Progenitor cell of endocrine pancreas (in vitro differentiated cells): ENCODE measurements around the gene GTPBP3. TPM values are rescaled to one million over a fixed set of nuclear protein-coding genes. Genes with fewer than 3 reads are reported as not detected.

Source experiments
- DNase-seq: peaks from one replicate; pipeline ENCODE4 v3.0.0; 2021; ENCODE audit warnings: low spot score; ENCODE audit not compliant: unreplicated experiment
- H3K27ac Mint-ChIP-seq: 2 replicates; pipeline ENCODE4 v1.8.0; 2021; ENCODE audit warnings: mild to moderate bottlenecking, moderate library complexity, mixed read lengths
- H3K27me3 Mint-ChIP-seq: 2 replicates; pipeline ENCODE4 v1.8.0; 2021; ENCODE audit warnings: mixed read lengths
- H3K36me3 Mint-ChIP-seq: 2 replicates; pipeline ENCODE4 v1.8.0; 2022; ENCODE audit warnings: mixed read lengths; ENCODE audit not compliant: insufficient read depth
- H3K4me1 Mint-ChIP-seq: 2 replicates; pipeline ENCODE4 v1.8.0; 2021; ENCODE audit warnings: low read depth, mixed read lengths
- H3K4me3 Mint-ChIP-seq: 2 replicates; pipeline ENCODE4 v1.8.0; 2021; ENCODE audit warnings: low read depth, mild to moderate bottlenecking, moderate library complexity, mixed read lengths
- H3K9me3 Mint-ChIP-seq: 2 replicates; pipeline ENCODE4 v1.8.0; 2021; ENCODE audit warnings: low read depth, mixed read lengths
- CTCF ChIP-seq: fragments of 200-600 bp; sonication (generic); IDR thresholded peaks from one replicate; pipeline ENCODE4 v1.5.0; 2021; ENCODE audit warnings: antibody characterized with exemption, mild to moderate bottlenecking; ENCODE audit not compliant: unreplicated experiment
- total RNA-seq: library from RNA; stranded (reverse); gene quantifications from 2 replicates; pipeline ENCODE4 v1.2.1, GENCODE V29; 2021

Gene GTPBP3
- total RNA-seq, 1 donor from 2014 or later = 44.5 TPM

GRCh38 chr19:17389288-17389687, 51.9 kb downstream of the GTPBP3 start:
- H3K4me3 Mint-ChIP-seq = no peak overlapping the region
- H3K9me3 Mint-ChIP-seq = peaks cover 4% of the 10 kb centered on the region
- H3K36me3 Mint-ChIP-seq = peaks cover 3% of the 10 kb centered on the region
- no peak overlapping the region for H3K27ac Mint-ChIP-seq
- peaks cover 7% of the 10 kb centered on the region for H3K4me1 Mint-ChIP-seq
- DNase-seq = no peak
- peaks cover 11% of the 10 kb centered on the region for H3K27me3 Mint-ChIP-seq
- TF ChIP-seq CTCF = no peak

- no peak for DNase-seq
- Mint-ChIP-seq H3K27ac (no peak overlapping the region), H3K27me3 (peaks cover 11% of the 10 kb centered on the region), H3K4me3 (no peak overlapping the region), H3K9me3 (peaks cover 4% of the 10 kb centered on the region), H3K36me3 (peaks cover 3% of the 10 kb centered on the region), H3K4me1 (peaks cover 7% of the 10 kb centered on the region)
- TF ChIP-seq CTCF = peak; percentile 36
These were observed 52.8 kb downstream of the GTPBP3 start for GRCh38 chr19:17389957-17390664.

- Mint-ChIP-seq H3K4me3 (peak overlapping the region; percentile 73), H3K9me3 (peaks cover 4% of the 10 kb centered on the region), H3K27me3 (peaks cover 11% of the 10 kb centered on the region), H3K36me3 (peaks cover 3% of the 10 kb centered on the region), H3K27ac (peak overlapping the region; percentile 42), H3K4me1 (peaks cover 7% of the 10 kb centered on the region)
- peak; percentile 75 for TF ChIP-seq CTCF
- peak; percentile 87 for DNase-seq
These were observed 53.5 kb downstream of the GTPBP3 start for GRCh38 chr19:17390665-17391370.

GRCh38 chr19:17391371-17392151, 54.2 kb downstream of the GTPBP3 start:
- DNase-seq = no peak
- Mint-ChIP-seq H3K9me3 (peaks cover 4% of the 10 kb centered on the region), H3K4me1 (peaks cover 7% of the 10 kb centered on the region), H3K36me3 (peaks cover 3% of the 10 kb centered on the region), H3K27me3 (peaks cover 11% of the 10 kb centered on the region), H3K4me3 (peak overlapping the region; percentile 64), H3K27ac (no peak overlapping the region)
- no peak for TF ChIP-seq CTCF

Other genes with a start within 250 kb of the GTPBP3 start
- 23.6 and 27.2 TPM in 2 replicates for gene USE1, start 122.2 kb upstream of the GTPBP3 start, total RNA-seq
- gene OCEL1, start 111.3 kb upstream of the GTPBP3 start, total RNA-seq = 20.1 and 21.8 TPM in 2 replicates
- 134 and 150 TPM in 2 replicates for gene NR2F6, start 91.6 kb upstream of the GTPBP3 start, total RNA-seq
- gene USHBP1, start 72.8 kb upstream of the GTPBP3 start, total RNA-seq = 0.38 and 0.51 TPM in 2 replicates
- gene BABAM1, start 70.1 kb upstream of the GTPBP3 start, total RNA-seq = 93.4 and 113 TPM in 2 replicates
- gene ANKLE1, start 55.7 kb upstream of the GTPBP3 start, total RNA-seq = 6.4 and 8.1 TPM in 2 replicates
- gene ABHD8, start 34.1 kb upstream of the GTPBP3 start, total RNA-seq = 16.2 and 16.9 TPM in 2 replicates
- gene MRPL34, start 31.7 kb upstream of the GTPBP3 start, total RNA-seq = 54.0 and 54.4 TPM in 2 replicates
- 38.6 and 41.4 TPM in 2 replicates for gene DDA1, start 28.0 kb upstream of the GTPBP3 start, total RNA-seq
- gene ANO8, start 2.7 kb upstream of the GTPBP3 start, total RNA-seq = 45.2 and 45.3 TPM in 2 replicates
- gene PLVAP, start 39.8 kb downstream of the GTPBP3 start, total RNA-seq = 0.12 and 0.42 TPM in 2 replicates
- not detected in 2 replicates for gene CCDC194, start 56.6 kb downstream of the GTPBP3 start, total RNA-seq
- gene BST2, start 68.1 kb downstream of the GTPBP3 start, total RNA-seq = 0.60 and 0.67 TPM in 2 replicates
- gene MVB12A, start 82.5 kb downstream of the GTPBP3 start, total RNA-seq = 50.7 and 56.6 TPM in 2 replicates
- gene TMEM221, start 111.1 kb downstream of the GTPBP3 start, total RNA-seq = 3.6 and 4.5 TPM in 2 replicates
- gene NXNL1, start 123.4 kb downstream of the GTPBP3 start, total RNA-seq = not detected in 2 replicates
- 16.7 and 19.8 TPM in 2 replicates for gene SLC27A1, start 133.0 kb downstream of the GTPBP3 start, total RNA-seq
- 102 and 107 TPM in 2 replicates for gene PGLS, start 174.1 kb downstream of the GTPBP3 start, total RNA-seq
- gene COLGALT1, start 218.1 kb downstream of the GTPBP3 start, total RNA-seq = 53.6 and 54.3 TPM in 2 replicates